H1 (cell line): ENCODE measurements around the gene C6orf120. TPM values are rescaled to one million over a fixed set of nuclear protein-coding genes. Genes with fewer than 3 reads are reported as not detected.

ENCODE experiments used
- CTCF ChIA-PET: fragments of 300-600 bp; sonication (Branson Sonifier 250); formaldehyde crosslinking; loops from one replicate; lab custom pipeline; 2021; ENCODE audit not compliant: partially characterized antibody; lab: Charles Lee
- POLR2A ChIA-PET: fragments of 300-600 bp; sonication (Branson Sonifier 250); formaldehyde crosslinking; loops from one replicate; lab custom pipeline; 2021; ENCODE audit warnings: inconsistent platforms; ENCODE audit not compliant: partially characterized antibody; lab: Charles Lee
- DNase-seq, 2 experiments: peaks; one replicate each; pipeline versions ENCODE4 v3.0.0 to v3.0.0-alpha.2; 2010 to 2022; ENCODE audit warnings: low spot score in 2 of 2, low read depth in 1 of 2, mixed read lengths in 1 of 2
- FAIRE-seq: peaks from 2 replicates; lab custom pipeline; 2011; peaks lifted over from hg19 to GRCh38; lab: Jason Lieb, UNC
- H2AFZ ChIP-seq: 2 replicates; pipeline ENCODE4 v1.8.1; 2012; ENCODE audit warnings: low read length, inconsistent platforms
- H2AK5ac ChIP-seq: 2 replicates; pipeline ENCODE4 v1.6.1; 2013; ENCODE audit warnings: low read depth, low read length
- H2BK120ac ChIP-seq: replicated peaks from 2 replicates; pipeline ENCODE3; 2013; ENCODE audit warnings: low read depth, low read length, inconsistent platforms
- H2BK12ac ChIP-seq: 2 replicates; pipeline ENCODE4 v1.6.1; 2013; ENCODE audit warnings: low read depth, low read length
- H2BK15ac ChIP-seq: 2 replicates; pipeline ENCODE4 v1.6.1; 2013; ENCODE audit warnings: low read length
- H2BK20ac ChIP-seq: 2 replicates; pipeline ENCODE4 v1.6.1; 2013; ENCODE audit warnings: low read length
- H2BK5ac ChIP-seq: 2 replicates; pipeline ENCODE4 v1.6.1; 2013; ENCODE audit warnings: low read depth, low read length
- H3K14ac ChIP-seq: 2 replicates; pipeline ENCODE4 v1.6.1; 2013; ENCODE audit warnings: inconsistent platforms; ENCODE audit not compliant: insufficient read length
- H3K18ac ChIP-seq: 2 replicates; pipeline ENCODE4 v1.6.1; 2013; ENCODE audit warnings: low read length; ENCODE audit errors: extremely low read depth
- H3K23ac ChIP-seq: 2 replicates; pipeline ENCODE4 v1.6.1; 2013; ENCODE audit warnings: inconsistent platforms; ENCODE audit not compliant: insufficient read length
- H3K23me2 ChIP-seq: 2 replicates; pipeline ENCODE4 v1.6.1; 2013; ENCODE audit warnings: low read depth, low read length
- H3K27ac ChIP-seq: 2 replicates; pipeline ENCODE4 v1.6.1; 2011; ENCODE audit warnings: low read depth, low read length, inconsistent platforms
- H3K27me3 ChIP-seq, 4 experiments: replicated peaks in 1 of 4; 1 replicate in 1 of 4; 2 replicates in 3 of 4; pipeline versions ENCODE4 v1.6.1 to v1.8.1; 2011 to 2013; ENCODE audit warnings: low read length in 3 of 4, mild to moderate bottlenecking in 3 of 4, inconsistent platforms in 2 of 4, mixed read lengths in 2 of 4, moderate library complexity in 1 of 4; ENCODE audit not compliant: control insufficient read depth in 3 of 4, insufficient read depth in 3 of 4; ENCODE audit errors: extremely low read depth in 1 of 4
- H3K36me3 ChIP-seq, 4 experiments: 2 replicates each; pipeline versions ENCODE4 v1.6.1 to v1.8.1; 2011 to 2013; ENCODE audit warnings: mild to moderate bottlenecking in 4 of 4, low read length in 3 of 4, moderate library complexity in 2 of 4, control low read depth in 1 of 4, inconsistent platforms in 1 of 4; ENCODE audit not compliant: insufficient read depth in 4 of 4, control insufficient read depth in 2 of 4
- H3K4ac ChIP-seq: replicated peaks from 2 replicates; pipeline ENCODE3; 2013; ENCODE audit warnings: low read length, low read depth, mixed read lengths, inconsistent platforms; ENCODE audit not compliant: insufficient read length
- H3K4me1 ChIP-seq, 4 experiments: replicated peaks in 1 of 4; 1 replicate in 1 of 4; 2 replicates in 3 of 4; pipeline versions ENCODE4 v1.6.1 to v1.8.1; 2011 to 2013; ENCODE audit warnings: low read length in 3 of 4, inconsistent platforms in 2 of 4, mixed read lengths in 1 of 4; ENCODE audit not compliant: insufficient read depth in 4 of 4, control insufficient read depth in 3 of 4
- H3K4me2 ChIP-seq, 2 experiments: 2 replicates each; pipeline versions ENCODE4 v1.6.1 to v1.8.1; 2011 to 2013; ENCODE audit warnings: low read depth in 2 of 2, low read length in 2 of 2, control low read depth in 1 of 2, inconsistent platforms in 1 of 2, mild to moderate bottlenecking in 1 of 2; ENCODE audit not compliant: insufficient read depth in 1 of 2
- H3K4me3 ChIP-seq, 4 experiments: fragments of 200-600, 300-600 bp in 1 of 4; sonication (generic), shearing (Covaris generic), sonication (Bioruptor Twin) in 1 of 4; 2 replicates each; pipeline versions ENCODE4 v1.5.1 to v1.8.1; 2011 to 2016; ENCODE audit warnings: low read length in 4 of 4, low read depth in 3 of 4, control low read depth in 2 of 4, inconsistent platforms in 2 of 4, mild to moderate bottlenecking in 2 of 4, mixed read lengths in 1 of 4, moderate library complexity in 1 of 4; ENCODE audit not compliant: insufficient read depth in 2 of 4; ENCODE audit errors: extremely low read depth in 1 of 4
- H3K56ac ChIP-seq: replicated peaks from 2 replicates; pipeline ENCODE3; 2013; ENCODE audit warnings: low read depth, mild to moderate bottlenecking, mixed read lengths, low read length, inconsistent platforms; ENCODE audit not compliant: insufficient read length
- H3K79me1 ChIP-seq: 2 replicates; pipeline ENCODE4 v1.6.1; 2013; ENCODE audit warnings: low read depth, low read length, control low read depth
- H3K79me2 ChIP-seq, 2 experiments: 2 replicates each; pipeline versions ENCODE4 v1.6.1 to v1.8.1; 2012 to 2013; ENCODE audit warnings: low read length in 2 of 2, mild to moderate bottlenecking in 2 of 2, inconsistent platforms in 1 of 2; ENCODE audit not compliant: insufficient read depth in 2 of 2, control insufficient read depth in 1 of 2
- H3K9ac ChIP-seq, 4 experiments: replicated peaks in 1 of 4; 1 replicate in 1 of 4; 2 replicates in 3 of 4; pipeline versions ENCODE4 v1.6.1 to v1.8.1; 2011 to 2013; ENCODE audit warnings: low read depth in 3 of 4, low read length in 3 of 4, control low read depth in 2 of 4, mild to moderate bottlenecking in 2 of 4, moderate library complexity in 2 of 4, inconsistent platforms in 1 of 4; ENCODE audit errors: extremely low read depth in 1 of 4
- H3K9me3 ChIP-seq, 2 experiments: 2 replicates each; pipeline versions ENCODE4 v1.6.1 to v1.8.1; 2012 to 2013; ENCODE audit warnings: mild to moderate bottlenecking in 2 of 2, moderate library complexity in 2 of 2, control low read depth in 1 of 2, inconsistent platforms in 1 of 2, low read depth in 1 of 2, low read length in 1 of 2, mixed read lengths in 1 of 2; ENCODE audit not compliant: insufficient read depth in 2 of 2
- H4K20me1 ChIP-seq, 2 experiments: replicated peaks in 1 of 2; 2 replicates each; pipeline versions ENCODE3 to v1.8.1; 2011 to 2013; ENCODE audit warnings: inconsistent platforms in 2 of 2, low read length in 2 of 2, mild to moderate bottlenecking in 1 of 2; ENCODE audit not compliant: insufficient read depth in 2 of 2, control insufficient read depth in 1 of 2
- H4K5ac ChIP-seq: 2 replicates; pipeline ENCODE4 v1.6.1; 2013; ENCODE audit warnings: low read length, low read depth, mixed read lengths, inconsistent platforms; ENCODE audit not compliant: insufficient read length
- H4K8ac ChIP-seq: 2 replicates; pipeline ENCODE4 v1.8.0; 2013; ENCODE audit warnings: mild to moderate bottlenecking, moderate library complexity, low read length, inconsistent platforms; ENCODE audit not compliant: insufficient read depth; ENCODE audit errors: extremely low read depth
- H4K91ac ChIP-seq: replicated peaks from 2 replicates; pipeline ENCODE3; 2013; ENCODE audit warnings: low read length, mixed read lengths, inconsistent platforms; ENCODE audit not compliant: insufficient read length
- ATF3 ChIP-seq: IDR thresholded peaks from 2 replicates; pipeline ENCODE4 v1.6.1; 2011; ENCODE audit warnings: low read depth, mild to moderate bottlenecking, low read length; ENCODE audit not compliant: insufficient read depth
- EP300 ChIP-seq, 2 experiments: IDR thresholded peaks; 1 replicate in 1 of 2; 2 replicates in 1 of 2; pipeline ENCODE4 v1.6.1; 2011 to 2012; ENCODE audit warnings: low read depth in 2 of 2, low read length in 2 of 2, mild to moderate bottlenecking in 2 of 2, borderline replicate concordance in 1 of 2, inconsistent platforms in 1 of 2, moderate library complexity in 1 of 2
- FOSL1 ChIP-seq: IDR thresholded peaks from 2 replicates; pipeline ENCODE4 v1.6.1; 2011; ENCODE audit warnings: mild to moderate bottlenecking, low read depth, low read length, moderate library complexity; ENCODE audit not compliant: insufficient read depth
- JUN ChIP-seq: IDR thresholded peaks from 2 replicates; pipeline ENCODE4 v1.6.1; 2011; ENCODE audit warnings: low read depth, mild to moderate bottlenecking, improper control_type of control experiment, low read length
- KDM5A ChIP-seq: fragments of 200-600 bp; IDR thresholded peaks from 2 replicates; pipeline ENCODE4 v1.7.1; 2012; ENCODE audit warnings: mild to moderate bottlenecking, low read length, inconsistent platforms, mixed read lengths
- RBBP5 ChIP-seq: IDR thresholded peaks from 2 replicates; pipeline ENCODE4 v1.7.1; 2012; ENCODE audit warnings: low read depth, mild to moderate bottlenecking, inconsistent platforms, low read length, moderate library complexity, borderline replicate concordance
- RFX5 ChIP-seq: IDR thresholded peaks from 2 replicates; pipeline ENCODE4 v1.6.1; 2011; ENCODE audit warnings: low read depth, low read length, improper control_type of control experiment, borderline replicate concordance
- RNF2 ChIP-seq: fragments of 200-900, 300-1000 bp; sonication (generic); IDR thresholded peaks from 2 replicates; pipeline ENCODE4 v1.7.1; 2016; ENCODE audit warnings: borderline replicate concordance, low read depth, mild to moderate bottlenecking, antibody characterized with exemption, low read length; ENCODE audit not compliant: poor library complexity, severe bottlenecking; ENCODE audit errors: missing control alignments
- SRF ChIP-seq: IDR thresholded peaks from 2 replicates; pipeline ENCODE4 v1.6.1; 2011; ENCODE audit warnings: mild to moderate bottlenecking, low read depth, low read length, moderate library complexity
- USF2 ChIP-seq: IDR thresholded peaks from 2 replicates; pipeline ENCODE4 v1.6.1; 2011; ENCODE audit warnings: low read length, improper control_type of control experiment
- WGBS, 2 experiments: shearing (Covaris generic) in 1 of 2; methylation state at CpG; one replicate each; pipeline versions ENCODE4 v1.1.6 to v1.1.7; 2013 to 2015; ENCODE audit warnings: low lambda C conversion rate in 2 of 2, mixed read lengths in 2 of 2, inconsistent platforms in 1 of 2, low coverage in 1 of 2, missing lambda C conversion rate in 1 of 2; ENCODE audit not compliant: insufficient replicate concordance in 2 of 2, insufficient coverage in 1 of 2, insufficient read length in 1 of 2; ENCODE audit errors: extremely low coverage in 1 of 2, missing lambda C conversion rate in 1 of 2; 5-methylcytosine and 5-hydroxymethylcytosine counted together
- polyA plus RNA-seq, 7 experiments: library from polyadenylated mRNA; depleted of rRNA in 3 of 7; stranded (reverse) in 5 of 7; unstranded in 2 of 7; fragments of >200 nt in 5 of 7; fragments of 200-250 nt in 2 of 7; gene quantifications; 1 replicate in 5 of 7; 2 replicates in 1 of 7; 4 replicates in 1 of 7; pipeline versions ENCODE4 v1.2.1 to v1.2.3, GENCODE V29; 2011 to 2013; ENCODE audit warnings: missing spikeins in 2 of 7, mixed read lengths in 2 of 7
- total RNA-seq: library from RNA; stranded (reverse); fragmentation: NEBNext Ultra II Directional; extraction: Animal tissue kit (Norgen Biotek cat#: 25700); gene quantifications from 2 replicates; pipeline ENCODE4 v1.2.1, GENCODE V29; 2021

The C6orf120 gene
- total and polyA plus RNA-seq, 2 of the 8 experiments (the other 6 are each of a cell fraction or from before 2014, with no cell fraction given), result 16.2 to 30.6 TPM

GRCh38 chr6:169660751-169661390 lies 41.1 kb upstream of the C6orf120 start:
- ChIA-PET CTCF (interaction anchor here (0.7 to 1.6 kb wide), 3 partner anchors 9 to 704 kb away, joined by 3 to 4 read pairs (median 3); no protein-coding TSS in a partner anchor), POLR2A (no interaction called here)
- no peak overlapping the region for H2BK12ac ChIP-seq
- no peak overlapping the region for H2BK15ac ChIP-seq
- no peak overlapping the region for H4K5ac ChIP-seq
- H3K14ac ChIP-seq, result no peak overlapping the region
- H3K36me3 ChIP-seq, result peaks cover 17 to 78% (median 50%) of the 10 kb centered on the region in 4 experiments
- no peak for TF ChIP-seq RBBP5
- no peak for TF ChIP-seq RFX5
- no peak for TF ChIP-seq FOSL1
- TF ChIP-seq RNF2, result no peak
- TF ChIP-seq USF2, result no peak
- TF ChIP-seq KDM5A, result no peak
- TF ChIP-seq SRF, result no peak
- no peak for TF ChIP-seq ATF3
- no peak for TF ChIP-seq EP300 (IDR thresholded peaks at IDR 0.05; ENCODE audit: borderline replicate concordance in 1 of 2, low read depth in 2 of 2, low read length in 2 of 2)
- TF ChIP-seq JUN, result no peak
- WGBS, 2 experiments, result 93% methylated on average over 24 of the region's 26 CpGs; no CpG with 5 or more reads in 1 of the 2 experiments
- no peak overlapping the region for H3K9ac ChIP-seq
- H4K91ac ChIP-seq, result no peak overlapping the region
- no peaks in the 10 kb centered on the region for H3K4me1 ChIP-seq
- H3K79me1 ChIP-seq, result no peaks in the 10 kb centered on the region
- H3K18ac ChIP-seq, result no peak overlapping the region
- H2AK5ac ChIP-seq, result no peak overlapping the region
- H3K9me3 ChIP-seq, result peaks cover 3 to 11% of the 10 kb centered on the region in 2 experiments; a peak in 1 of 4 replicates
- H3K79me2 ChIP-seq, result no peaks in the 10 kb centered on the region
- no peak overlapping the region for H3K56ac ChIP-seq
- H3K4ac ChIP-seq, result no peak overlapping the region
- H3K4me2 ChIP-seq, result no peak overlapping the region
- H3K27me3 ChIP-seq, result no peaks in the 10 kb centered on the region
- no peak overlapping the region for H4K8ac ChIP-seq
- H2BK120ac ChIP-seq, result no peak overlapping the region
- peaks cover 0 to 9% of the 10 kb centered on the region in 2 experiments for H4K20me1 ChIP-seq
- H3K4me3 ChIP-seq, result no peak overlapping the region
- H2AFZ ChIP-seq, result no peak overlapping the region
- H3K27ac ChIP-seq, result no peak overlapping the region
- DNase-seq (no peak), FAIRE-seq (no peak)
- no peaks in the 10 kb centered on the region for H3K23me2 ChIP-seq
- H2BK20ac ChIP-seq, result no peak overlapping the region
- no peak overlapping the region for H2BK5ac ChIP-seq
- no peak overlapping the region for H3K23ac ChIP-seq
